Measurements from ENCODE around the gene DPP10.

DNA sequence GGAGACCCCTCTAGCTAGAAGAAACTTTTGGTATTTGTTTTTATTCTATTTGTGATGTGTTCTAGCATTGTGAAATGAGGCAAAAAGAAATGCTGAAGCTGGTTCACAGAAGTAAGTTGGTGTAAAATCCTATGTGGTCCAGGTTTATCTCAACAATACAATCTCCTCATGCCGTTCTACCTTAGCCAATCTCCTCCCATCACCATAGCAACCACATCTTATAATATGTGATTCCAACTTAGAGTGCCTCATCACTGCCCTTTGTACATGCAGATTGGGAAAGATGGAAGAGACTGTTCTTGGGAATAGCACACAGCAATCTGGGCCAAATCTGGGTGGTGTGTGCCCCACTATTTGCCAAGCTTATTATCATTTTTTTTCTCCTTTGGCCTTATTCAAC is 30.3 kb downstream of the DPP10 start:
- TF ChIP-seq, protein P1, sequence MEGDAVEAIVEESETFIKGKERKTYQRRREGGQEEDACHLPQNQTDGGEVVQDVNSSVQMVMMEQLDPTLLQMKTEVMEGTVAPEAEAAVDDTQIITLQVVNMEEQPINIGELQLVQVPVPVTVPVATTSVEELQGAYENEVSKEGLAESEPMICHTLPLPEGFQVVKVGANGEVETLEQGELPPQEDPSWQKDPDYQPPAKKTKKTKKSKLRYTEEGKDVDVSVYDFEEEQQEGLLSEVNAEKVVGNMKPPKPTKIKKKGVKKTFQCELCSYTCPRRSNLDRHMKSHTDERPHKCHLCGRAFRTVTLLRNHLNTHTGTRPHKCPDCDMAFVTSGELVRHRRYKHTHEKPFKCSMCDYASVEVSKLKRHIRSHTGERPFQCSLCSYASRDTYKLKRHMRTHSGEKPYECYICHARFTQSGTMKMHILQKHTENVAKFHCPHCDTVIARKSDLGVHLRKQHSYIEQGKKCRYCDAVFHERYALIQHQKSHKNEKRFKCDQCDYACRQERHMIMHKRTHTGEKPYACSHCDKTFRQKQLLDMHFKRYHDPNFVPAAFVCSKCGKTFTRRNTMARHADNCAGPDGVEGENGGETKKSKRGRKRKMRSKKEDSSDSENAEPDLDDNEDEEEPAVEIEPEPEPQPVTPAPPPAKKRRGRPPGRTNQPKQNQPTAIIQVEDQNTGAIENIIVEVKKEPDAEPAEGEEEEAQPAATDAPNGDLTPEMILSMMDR (CRISPR knock-in tag; IDR thresholded peaks at IDR 0.05): no peak
- TF ChIP-seq ATF2 (CRISPR knock-in tag; IDR thresholded peaks at IDR 0.05): no peak
- no peak for TF ChIP-seq ZBTB33 (CRISPR knock-in tag; IDR thresholded peaks at IDR 0.05)

Measured in HepG2 (cell line).